Activated CD8-positive, alpha-beta memory T cell treated with anti-CD3 and anti-CD28 coated beads, Interleukin-2, amount 50 U/mL, for 1 hour (primary cell): ENCODE results near the gene KIF16B.
"Not testable (repeated sequence)": the region's sequence is repeated elsewhere in the genome, so short reads cannot be mapped to it uniquely, and the experiment has no call there.

Source experiments
- DNase-seq: peaks from one replicate; pipeline ENCODE4 v3.0.0-alpha.2; 2020; ENCODE audit errors: extremely low read depth

The KIF16B gene

DNA sequence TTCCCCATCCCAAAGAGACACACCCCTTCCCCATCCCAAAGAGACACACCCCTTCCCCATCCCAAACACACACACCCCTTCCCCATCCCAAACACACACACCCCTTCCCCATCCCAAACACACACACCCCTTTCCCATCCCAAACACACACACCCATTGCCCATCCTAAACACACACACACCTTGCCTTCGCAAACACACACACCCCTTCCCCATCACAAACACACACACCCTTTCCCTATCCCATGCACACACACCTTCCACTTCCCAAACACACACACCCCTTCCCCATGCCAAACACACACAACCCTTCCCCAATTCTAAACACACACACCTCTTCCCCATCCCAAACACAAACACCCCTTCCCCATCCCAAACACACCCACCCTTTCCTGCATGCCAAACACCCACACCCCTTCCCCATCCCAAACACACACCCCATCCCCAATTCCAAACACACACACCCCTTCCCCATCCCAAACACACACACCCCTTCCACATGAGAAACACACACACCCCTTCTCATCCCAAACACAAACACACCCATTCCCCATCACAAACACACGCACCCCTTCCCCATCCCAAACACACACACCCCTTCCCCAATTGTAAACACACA lies 315.3 kb downstream of the KIF16B start:
- DNase-seq: no peak

DNA sequence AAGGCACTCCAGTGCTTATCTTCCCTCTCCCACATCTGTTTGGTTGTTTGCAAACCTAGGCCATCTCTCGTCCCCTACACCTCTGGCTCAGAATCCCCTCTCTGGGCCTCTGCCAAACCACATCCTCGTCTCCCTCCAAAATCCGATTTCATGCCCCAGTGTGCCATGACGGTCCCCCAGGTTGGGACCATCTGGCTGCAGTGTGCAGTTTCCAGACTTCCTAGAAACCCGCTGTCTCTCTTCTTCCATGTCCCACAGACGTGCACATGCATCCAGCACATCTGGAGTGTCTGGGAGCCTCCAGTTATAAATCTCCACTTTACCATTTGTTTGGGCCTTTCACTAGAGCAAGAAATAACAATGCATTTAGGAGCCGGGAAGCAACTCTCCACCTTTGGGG lies 316.2 kb downstream of the KIF16B start:
- DNase-seq: no peak

DNA sequence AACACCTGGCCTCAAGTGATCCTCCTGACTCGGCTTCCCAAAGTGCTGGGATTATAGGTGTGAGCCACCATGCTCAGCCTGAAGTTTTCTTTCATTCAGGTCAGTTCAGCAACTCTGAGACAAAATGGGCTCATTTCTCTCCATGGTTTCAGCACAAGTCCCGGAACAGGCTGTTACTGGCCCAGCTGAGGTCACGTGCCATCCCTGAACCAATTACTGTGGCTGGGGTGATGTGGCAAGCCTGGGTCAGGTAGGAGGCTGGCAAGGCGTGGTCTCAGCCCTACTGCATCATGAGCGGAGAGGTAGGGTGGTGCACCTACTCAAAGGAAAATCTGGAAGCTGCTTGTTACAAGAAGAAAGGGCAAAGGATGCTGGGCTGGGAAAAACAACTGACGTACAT lies 326.4 kb downstream of the KIF16B start:
- no peak for DNase-seq

DNA sequence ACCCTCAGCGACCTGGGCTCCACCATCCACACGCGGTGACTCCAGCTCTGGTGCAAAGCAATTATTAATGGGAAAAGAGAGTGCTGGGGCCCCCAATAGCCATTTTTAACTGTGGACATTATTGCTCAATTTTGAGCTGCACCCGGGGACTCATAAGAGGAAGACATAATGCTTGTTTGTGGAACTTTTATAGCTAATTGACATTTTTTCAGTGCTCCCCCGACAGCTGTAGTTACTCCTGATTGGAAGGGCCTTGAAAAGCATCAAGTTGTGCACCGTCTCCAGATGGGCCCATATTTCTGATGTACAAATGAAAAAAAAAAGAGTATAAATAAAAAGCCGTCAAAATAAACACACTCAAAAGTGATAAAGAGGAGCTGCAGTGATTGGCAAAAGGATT lies 327.0 kb downstream of the KIF16B start:
- DNase-seq: no peak

DNA sequence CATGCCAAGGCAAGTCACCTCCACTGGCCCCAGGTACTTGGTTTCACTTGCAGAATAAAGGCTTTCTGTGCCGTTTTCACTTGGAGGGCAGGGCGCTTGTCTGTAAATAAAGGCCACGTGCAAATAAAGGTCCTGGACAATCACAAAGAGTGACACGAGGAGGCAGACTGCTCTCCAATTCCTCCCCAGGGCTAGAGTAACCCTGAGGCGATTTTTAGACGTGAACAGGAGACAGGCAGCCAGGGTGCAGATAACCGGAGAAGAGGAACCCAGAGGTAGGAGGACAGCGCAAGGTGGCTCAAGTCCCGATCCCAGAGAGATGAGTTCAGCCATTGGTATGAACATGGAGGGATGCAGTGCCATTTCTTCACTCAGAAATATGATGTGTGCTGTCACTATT lies 327.4 kb downstream of the KIF16B start:
- DNase-seq: no peak

DNA sequence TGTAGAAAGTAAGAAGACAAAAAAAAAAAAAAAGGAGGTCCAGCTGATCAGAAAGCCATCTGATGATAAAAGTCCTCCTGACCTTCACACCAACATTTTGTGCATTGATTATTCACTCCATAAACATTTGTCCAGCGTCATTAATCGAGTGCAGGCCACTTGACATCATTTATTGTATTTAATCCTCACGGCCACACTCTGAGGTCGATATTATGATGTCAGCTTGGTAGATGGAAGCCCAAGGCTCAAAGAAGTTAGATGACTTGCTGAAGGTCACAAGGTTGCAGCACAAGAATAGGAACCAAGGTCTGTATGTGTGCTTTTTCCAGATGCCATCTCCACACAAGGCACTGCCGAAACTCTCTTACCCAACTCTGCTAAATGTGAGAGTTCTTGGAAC lies 328.4 kb downstream of the KIF16B start:
- DNase-seq: no peak

DNA sequence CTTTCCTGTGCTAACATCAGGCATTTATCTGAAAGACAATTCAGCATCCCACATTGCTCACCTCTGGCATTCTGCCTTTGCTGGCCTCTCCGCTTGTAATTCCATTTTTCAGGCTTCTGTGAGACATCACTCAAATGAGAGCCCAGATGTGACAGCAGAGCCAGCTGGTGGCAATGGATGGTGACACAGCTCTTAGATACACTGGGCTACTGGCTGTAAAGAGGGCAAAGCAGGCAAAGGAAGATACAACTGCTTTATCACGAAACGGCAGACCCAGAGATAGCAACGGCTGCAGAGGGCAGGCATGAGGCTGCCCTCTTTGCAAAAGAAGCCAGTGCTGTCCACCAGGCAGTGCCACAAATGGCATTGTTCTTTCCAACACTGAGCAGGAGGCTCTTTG lies 329.8 kb downstream of the KIF16B start:
- no peak for DNase-seq

DNA sequence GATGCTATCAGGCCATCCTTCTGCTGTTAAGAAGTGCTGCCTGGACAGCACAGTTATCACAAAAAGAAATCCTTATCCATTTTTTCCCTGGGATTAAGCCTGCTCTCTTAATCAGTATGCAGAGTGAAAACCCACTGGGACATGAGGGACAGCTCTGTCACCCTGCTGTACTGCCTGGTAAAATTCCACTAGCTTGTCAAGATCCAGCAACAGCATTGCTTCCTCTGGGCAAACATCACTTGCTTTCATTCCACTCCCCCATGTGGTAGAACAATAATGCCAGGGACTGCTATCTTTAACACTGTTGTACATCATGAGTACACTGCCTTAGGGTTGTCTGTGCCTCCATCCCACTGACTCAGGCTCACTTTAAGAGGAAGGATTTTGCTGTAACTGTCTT lies 331.3 kb downstream of the KIF16B start:
- DNase-seq: no peak

DNA sequence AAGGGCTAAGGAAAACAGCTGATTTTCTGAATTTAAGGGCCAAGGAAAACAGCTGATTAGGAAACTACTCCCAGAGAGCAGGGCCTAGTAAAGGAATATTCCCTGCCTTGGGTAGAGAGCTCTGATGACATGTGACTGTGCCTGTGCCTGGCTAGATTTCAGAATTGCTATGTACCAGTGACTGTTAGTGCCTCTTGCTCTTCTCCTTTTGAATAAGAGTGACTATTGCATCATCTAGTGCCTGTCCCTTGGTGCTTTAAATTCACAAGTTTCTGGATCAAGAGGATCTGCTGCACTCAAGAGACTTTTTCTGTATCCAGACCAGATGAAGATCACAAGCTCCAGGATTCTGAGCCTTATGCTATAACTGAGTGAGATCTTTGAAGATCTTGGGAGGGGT lies 332.9 kb downstream of the KIF16B start:
- no peak for DNase-seq

DNA sequence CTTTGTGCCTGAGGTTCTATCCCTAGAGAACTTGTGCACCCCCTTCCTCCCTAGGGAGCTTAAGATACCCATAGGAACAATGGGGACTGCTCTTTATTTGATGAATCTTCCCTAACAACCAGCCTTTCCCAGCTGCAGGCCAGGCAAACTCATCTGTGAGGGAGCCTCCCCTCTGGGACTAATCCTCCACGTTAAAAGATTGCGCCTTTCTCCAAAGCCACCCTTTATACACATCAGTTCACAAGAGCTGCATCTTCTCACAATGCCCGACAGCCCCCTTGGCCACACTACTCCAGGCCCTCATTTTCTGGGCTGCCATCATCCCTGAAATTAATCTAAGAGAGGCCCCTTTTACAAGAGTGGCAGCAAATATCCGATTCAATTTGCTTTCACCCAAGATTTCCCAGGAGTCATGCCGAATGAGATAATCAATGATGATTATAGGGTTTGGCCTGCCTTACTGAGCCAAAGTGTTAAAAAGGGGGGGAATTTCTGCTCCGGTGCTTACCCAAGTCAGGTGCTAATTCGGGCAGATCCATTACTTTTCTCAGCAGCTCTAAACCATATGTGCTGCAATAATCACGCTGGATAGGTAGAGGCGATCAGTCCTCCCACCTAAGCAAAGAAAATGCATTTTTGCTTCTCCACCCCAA lies 336.5 kb downstream of the KIF16B start:
- DNase-seq: no peak

DNA sequence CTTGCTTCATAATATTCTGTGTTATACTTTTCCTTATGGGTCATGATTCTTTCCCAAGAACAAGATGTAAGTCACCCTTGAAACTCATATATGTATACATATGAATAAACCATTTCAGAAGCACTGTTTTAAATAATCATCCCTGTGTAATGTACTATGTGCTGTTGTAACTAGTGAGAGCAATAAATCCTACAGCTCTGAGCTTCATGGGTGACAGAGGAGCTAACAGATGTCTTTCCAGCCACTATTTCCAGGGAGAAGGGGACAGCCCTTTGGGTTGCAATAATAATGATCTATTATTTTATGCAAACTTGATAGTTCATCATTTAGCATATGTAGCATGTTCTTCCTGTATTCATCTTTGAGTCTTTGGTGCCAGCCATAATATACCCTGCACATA lies 342.8 kb downstream of the KIF16B start:
- no peak for DNase-seq

DNA sequence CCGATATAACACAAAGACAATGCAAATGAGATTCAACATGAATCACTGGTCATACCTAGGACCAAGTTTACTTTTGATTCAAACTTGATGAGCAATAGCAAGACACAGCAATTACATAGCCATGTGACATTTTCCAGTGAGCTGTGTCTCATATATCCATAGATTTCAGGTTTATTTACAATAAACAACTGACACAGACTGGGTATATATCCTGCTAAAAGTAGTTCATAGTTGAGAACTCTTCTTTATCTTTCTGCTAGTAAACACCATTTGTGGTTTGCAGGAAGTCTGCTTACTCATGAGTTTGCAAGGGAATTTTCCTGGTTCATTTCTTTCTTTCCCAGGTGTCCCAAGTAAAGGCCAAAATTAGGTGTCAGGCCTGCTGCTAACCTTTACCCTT lies 343.4 kb downstream of the KIF16B start:
- no peak for DNase-seq

DNA sequence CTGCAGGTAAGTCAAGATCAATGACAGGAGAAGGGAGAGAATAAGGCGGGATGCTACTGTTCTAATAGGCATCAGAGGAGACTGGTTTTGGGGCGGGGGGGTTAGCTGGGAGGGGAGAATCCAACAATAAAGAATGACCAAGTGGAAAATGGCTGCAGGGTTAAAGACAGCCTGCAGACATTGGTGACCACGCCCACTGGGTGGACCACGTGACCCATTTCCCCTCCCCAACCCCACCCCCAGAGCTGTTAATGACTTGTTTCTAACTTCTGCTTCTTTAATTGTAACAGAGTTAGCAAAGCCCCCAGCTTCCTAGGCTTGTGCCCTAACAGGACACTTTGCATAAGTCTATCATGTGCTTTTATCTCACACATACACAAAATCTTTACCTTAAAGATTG lies 344.5 kb downstream of the KIF16B start:
- no peak for DNase-seq

DNA sequence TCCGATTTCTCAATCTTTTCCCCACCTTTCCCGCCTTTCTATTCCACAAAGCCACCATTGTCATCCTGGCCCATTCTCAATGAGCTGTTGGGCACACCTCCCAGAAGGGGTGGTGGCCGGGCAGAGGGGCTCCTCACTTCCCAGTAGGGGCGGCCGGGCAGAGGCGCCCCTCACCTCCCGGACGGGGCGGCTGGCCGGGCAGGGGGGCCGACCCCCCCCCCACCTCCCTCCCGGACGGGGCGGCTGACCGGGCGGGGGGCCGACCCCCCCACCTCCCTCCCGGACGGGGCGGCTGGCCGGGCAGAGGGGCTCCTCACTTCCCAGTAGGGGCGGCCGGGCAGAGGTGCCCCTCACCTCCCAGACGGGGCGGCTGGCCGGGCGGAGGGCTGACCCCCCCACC lies 346.3 kb downstream of the KIF16B start:
- not testable (repeated sequence) for DNase-seq

DNA sequence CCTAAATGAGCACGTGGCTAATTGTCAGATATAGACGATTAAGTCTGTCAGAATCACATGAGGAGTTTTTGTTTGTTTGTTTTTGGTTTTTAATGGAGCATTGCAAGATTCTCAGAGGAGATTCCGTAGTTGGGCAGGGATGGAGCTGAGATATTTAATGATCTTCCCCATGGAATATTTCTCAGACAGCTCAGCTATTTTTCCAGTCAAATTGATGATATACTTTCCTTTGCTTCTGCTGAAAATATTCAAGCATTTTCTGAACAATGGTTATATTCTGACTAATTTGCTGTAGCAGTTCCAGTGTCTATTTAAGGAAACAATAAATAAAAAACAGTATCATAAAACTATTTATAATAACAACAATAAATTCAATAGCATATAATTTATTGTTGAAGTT lies 348.4 kb downstream of the KIF16B start:
- DNase-seq: no peak

DNA sequence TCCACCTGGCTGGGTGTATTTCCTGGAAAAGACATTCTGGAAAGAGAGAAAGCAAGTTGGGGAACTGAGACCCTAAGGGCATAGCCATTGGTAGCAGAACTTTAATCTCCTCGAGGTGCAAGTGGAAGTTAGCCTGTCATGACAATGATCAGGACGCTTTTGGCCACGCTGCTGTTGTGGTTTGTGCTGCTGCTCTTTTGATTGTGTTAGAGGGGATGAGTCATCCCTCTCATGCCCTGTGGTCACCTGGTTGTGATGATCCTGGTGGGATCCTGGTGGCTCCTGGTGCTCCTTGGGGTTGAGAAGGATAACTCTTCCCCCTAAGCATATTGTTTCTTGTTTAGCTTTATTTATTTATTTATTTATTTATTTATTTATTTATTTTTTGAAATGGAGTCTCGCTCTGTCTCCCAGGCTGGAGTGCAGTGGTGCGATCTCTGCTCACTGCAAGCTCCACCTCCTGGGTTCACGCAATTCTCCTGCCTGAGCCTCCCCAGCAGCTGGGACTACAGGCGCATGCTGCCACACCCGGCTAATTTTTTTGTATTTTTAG lies 350.3 kb downstream of the KIF16B start:
- DNase-seq: no peak
